Effector memory CD4-positive, alpha-beta T cell (primary cell): ENCODE measurements around the gene ATG7.
"Not testable (repeated sequence)": the region's sequence is repeated elsewhere in the genome, so short reads cannot be mapped to it uniquely, and the experiment has no call there.

Source experiments
- DNase-seq, 3 donors: peaks; one replicate each; pipeline ENCODE4 v3.0.0-alpha.2; 2020
- H3K27ac ChIP-seq: 2 replicates; pipeline ENCODE4 v1.7.0; 2013; ENCODE audit warnings: mild to moderate bottlenecking, low read length, moderate library complexity; ENCODE audit not compliant: insufficient read depth, poor library complexity, severe bottlenecking
- H3K27me3 ChIP-seq: replicated peaks from 2 replicates; pipeline ENCODE4 v1.7.0; 2013; ENCODE audit warnings: mild to moderate bottlenecking, low read length; ENCODE audit not compliant: insufficient read depth, control insufficient read depth, poor library complexity, severe bottlenecking
- H3K36me3 ChIP-seq: 2 replicates; pipeline ENCODE4 v1.7.0; 2013; ENCODE audit warnings: mild to moderate bottlenecking, low read length, moderate library complexity; ENCODE audit not compliant: control insufficient read depth, insufficient read depth
- H3K4me1 ChIP-seq: 2 replicates; pipeline ENCODE4 v1.7.0; 2013; ENCODE audit warnings: low read length, mild to moderate bottlenecking; ENCODE audit not compliant: control insufficient read depth, insufficient read depth, poor library complexity, severe bottlenecking
- H3K4me3 ChIP-seq: 2 replicates; pipeline ENCODE4 v1.7.0; 2013; ENCODE audit warnings: low read length, low read depth, mild to moderate bottlenecking; ENCODE audit not compliant: insufficient read depth, poor library complexity, severe bottlenecking
- H3K9me3 ChIP-seq: 2 replicates; pipeline ENCODE4 v1.7.0; 2013; ENCODE audit warnings: mild to moderate bottlenecking, low read length, moderate library complexity; ENCODE audit not compliant: control insufficient read depth

ATG7 gene

DNA sequence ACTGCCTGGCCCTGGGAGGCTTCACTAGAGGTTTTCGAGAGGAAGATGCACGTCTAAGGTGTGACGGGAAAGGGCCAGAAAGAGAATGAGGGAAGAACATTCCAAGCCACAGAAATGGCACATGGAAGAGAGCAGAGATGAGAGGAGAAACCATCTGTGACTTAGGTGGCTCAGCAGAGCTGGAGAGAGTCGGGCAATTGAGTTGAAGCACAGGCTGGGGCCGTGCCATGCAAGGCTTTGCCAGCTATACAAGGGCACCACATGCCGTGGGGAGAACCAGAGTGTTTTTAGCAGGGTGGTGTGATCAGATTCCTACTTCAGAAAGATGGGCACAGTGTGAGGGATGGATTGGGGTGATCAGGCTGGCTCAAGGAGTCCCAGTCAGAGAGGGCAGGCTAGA, 245.4 kb downstream of the ATG7 start:
- Histone ChIP-seq H3K27ac (no peak overlapping the region), H3K4me3 (no peak overlapping the region), H3K36me3 (no peaks in the 10 kb centered on the region), H3K27me3 (no peaks in the 10 kb centered on the region), H3K9me3 (no peaks in the 10 kb centered on the region), H3K4me1 (no peaks in the 10 kb centered on the region)
- no peak for DNase-seq

DNA sequence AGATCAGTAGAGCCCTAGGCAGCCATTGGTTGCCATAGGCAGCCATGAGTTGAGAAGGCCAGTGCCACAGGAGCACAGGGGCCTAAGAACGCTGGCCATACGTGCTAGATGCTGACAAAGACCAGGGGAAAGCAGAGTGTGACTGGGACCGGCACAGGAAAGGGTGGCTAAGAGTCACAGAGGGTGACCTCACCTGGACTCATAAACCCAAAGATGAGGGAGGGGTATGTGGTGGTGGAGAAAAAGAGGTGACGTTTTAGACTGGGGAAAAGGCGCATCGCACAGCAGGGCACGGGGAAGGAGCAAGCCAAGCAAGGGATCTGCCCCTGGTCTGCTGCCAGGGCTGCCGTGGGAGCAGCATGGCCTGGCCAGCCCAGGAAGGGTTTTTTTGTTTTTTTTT, 249.0 kb downstream of the ATG7 start:
- no peak overlapping the region for H3K4me3 ChIP-seq
- H3K9me3 ChIP-seq: no peaks in the 10 kb centered on the region
- H3K36me3 ChIP-seq: no peaks in the 10 kb centered on the region
- no peaks in the 10 kb centered on the region for H3K27me3 ChIP-seq
- no peak overlapping the region for H3K27ac ChIP-seq
- no peaks in the 10 kb centered on the region for H3K4me1 ChIP-seq
- no peak for DNase-seq

- Histone ChIP-seq H3K36me3 (no peaks in the 10 kb centered on the region), H3K27ac (no peak overlapping the region), H3K4me3 (no peak overlapping the region), H3K27me3 (no peaks in the 10 kb centered on the region), H3K9me3 (no peaks in the 10 kb centered on the region), H3K4me1 (no peaks in the 10 kb centered on the region)
- DNase-seq: no peak
These were observed 250.2 kb downstream of the ATG7 start for GRCh38 chr3:11522398-11522715.

DNA sequence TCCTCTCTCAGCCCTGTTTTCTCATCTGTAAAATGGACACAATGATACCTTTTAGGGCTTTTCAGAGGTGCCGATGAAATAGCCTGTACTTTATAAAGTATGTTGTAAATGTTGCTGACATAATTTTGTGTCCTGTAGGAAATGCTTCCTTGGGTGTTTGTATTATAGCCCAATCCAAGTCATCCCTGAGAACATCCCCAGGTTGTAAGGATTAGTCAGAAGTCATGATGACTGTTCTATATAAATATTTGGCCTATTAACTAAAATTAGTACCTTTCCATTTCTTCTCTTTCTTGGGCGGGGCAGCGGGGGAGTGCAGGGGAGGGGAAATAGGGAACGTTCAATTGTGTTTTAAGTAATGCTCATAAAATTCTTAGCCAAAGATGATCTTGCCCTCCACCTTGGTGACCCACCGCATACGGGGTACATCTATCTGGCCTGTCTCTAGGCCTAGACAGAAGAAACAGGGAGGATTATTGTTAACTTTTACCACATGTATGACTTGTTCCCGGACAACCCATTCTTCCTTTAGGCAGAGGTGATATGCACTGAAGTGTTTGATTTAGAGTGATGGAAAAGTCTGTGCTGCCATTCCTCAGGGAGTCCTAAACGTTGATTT, 250.9 kb downstream of the ATG7 start:
- H3K27me3 ChIP-seq: no peaks in the 10 kb centered on the region
- DNase-seq: no peak
- H3K36me3 ChIP-seq: no peaks in the 10 kb centered on the region
- H3K4me3 ChIP-seq: no peak overlapping the region
- H3K4me1 ChIP-seq: no peaks in the 10 kb centered on the region
- no peaks in the 10 kb centered on the region for H3K9me3 ChIP-seq
- no peak overlapping the region for H3K27ac ChIP-seq

DNA sequence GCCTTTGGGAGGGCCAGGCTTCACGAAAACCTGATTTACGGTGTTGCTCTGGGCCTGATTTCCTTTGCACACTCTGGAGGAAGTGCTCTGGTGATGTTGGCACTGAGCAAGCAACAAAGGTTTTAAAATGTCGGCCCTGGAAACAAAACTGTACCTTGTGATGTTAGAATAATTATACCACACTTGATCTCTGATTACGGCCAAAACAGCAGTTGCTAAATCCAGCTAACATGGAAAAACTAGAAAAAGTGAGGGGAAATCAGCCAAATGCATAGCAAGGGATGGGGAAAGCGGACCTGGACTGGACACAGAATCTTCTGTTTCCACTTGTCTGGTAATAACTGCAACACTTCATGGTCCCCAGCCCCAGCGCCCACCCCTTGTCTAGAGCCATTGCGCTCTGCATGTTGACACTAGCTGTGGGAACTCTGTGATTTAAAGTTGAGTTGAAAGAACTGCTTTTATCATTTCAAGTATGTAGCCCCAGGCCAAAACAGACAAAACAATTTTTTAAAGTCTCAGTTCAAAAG, 251.4 kb downstream of the ATG7 start:
- DNase-seq: no peak

DNA sequence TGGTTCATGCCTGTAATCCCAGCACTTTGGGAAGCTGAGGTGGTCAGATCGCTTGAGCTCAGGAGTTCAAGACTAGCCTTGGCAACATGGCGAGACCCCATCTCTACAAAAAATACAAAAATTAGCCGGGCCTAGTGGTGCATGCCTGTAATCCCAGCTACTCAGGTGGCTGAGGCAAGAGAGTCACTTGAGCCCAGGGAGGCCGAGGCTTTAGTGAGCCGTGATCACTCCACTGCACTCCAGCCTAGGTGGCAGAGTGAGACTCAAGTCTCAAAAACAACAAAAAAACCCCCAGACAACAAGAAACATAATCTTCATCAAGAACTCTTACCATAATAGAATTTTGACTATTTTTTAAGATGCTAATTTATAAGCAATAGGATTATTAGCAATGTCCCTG, 253.9 kb downstream of the ATG7 start:
- not testable (repeated sequence) for H3K4me3 ChIP-seq, H3K36me3 ChIP-seq, H3K27me3 ChIP-seq, H3K4me1 ChIP-seq, H3K27ac ChIP-seq, H3K9me3 ChIP-seq, DNase-seq

More for the DNA sequence above, 251.4 kb downstream of the ATG7 start:
- Histone ChIP-seq H3K36me3 (no peaks in the 10 kb centered on the region), H3K27ac (no peak overlapping the region), H3K27me3 (no peaks in the 10 kb centered on the region), H3K4me1 (no peaks in the 10 kb centered on the region), H3K9me3 (no peaks in the 10 kb centered on the region), H3K4me3 (no peak overlapping the region)

DNA sequence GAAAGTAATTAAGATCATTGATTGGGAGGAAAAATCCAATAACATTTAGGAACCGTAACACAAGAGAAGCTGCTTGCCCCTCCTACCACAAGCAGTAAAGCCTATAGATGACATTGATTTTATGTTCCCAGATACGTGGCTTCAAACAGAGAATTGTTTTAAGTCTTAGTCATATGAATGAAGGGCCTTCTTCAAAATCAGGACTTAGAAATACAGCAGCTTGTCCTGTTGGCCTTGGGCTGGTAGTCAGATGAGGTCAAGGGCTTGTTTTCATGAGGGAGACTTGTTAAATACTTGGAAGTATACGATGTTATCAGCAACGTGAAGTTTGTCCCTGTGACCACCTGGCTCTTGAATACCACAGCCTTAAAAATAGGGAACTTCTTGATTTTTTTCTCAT, 257.1 kb downstream of the ATG7 start:
- H3K4me3 ChIP-seq: no peak overlapping the region
- no peak for DNase-seq
- H3K36me3 ChIP-seq: no peaks in the 10 kb centered on the region
- H3K4me1 ChIP-seq: no peaks in the 10 kb centered on the region
- no peak overlapping the region for H3K27ac ChIP-seq
- H3K9me3 ChIP-seq: no peaks in the 10 kb centered on the region
- H3K27me3 ChIP-seq: no peaks in the 10 kb centered on the region

DNA sequence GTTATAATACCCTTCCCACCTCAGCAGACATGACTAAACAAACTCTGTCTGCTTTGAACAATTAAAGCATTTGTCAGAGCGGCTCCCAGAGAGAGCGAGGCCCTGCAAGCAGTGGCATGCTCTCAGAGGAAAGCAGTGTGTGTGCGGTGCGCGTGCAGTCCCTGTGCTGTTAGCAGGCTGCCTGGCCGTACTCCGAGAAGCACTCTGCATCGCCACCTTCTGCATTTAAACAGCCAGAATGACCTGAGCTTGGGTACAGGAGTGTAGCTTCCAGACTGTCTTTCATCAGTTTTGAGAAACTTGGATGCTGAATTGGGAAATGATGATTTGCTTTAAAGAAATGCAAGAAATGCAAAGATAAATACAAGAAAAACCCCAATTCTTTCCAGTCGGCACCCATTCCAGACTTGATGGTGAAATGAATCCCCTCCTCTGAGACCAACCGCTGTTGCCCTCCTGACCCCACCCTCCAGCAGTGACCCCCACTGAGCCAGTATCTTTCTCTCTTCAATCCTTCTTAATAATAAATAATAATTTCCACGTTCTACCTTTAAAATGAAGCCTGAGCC, 258.0 kb downstream of the ATG7 start:
- no peak overlapping the region for H3K4me3 ChIP-seq
- H3K4me1 ChIP-seq: no peaks in the 10 kb centered on the region
- no peak overlapping the region for H3K27ac ChIP-seq
- no peak for DNase-seq
- no peaks in the 10 kb centered on the region for H3K9me3 ChIP-seq
- H3K36me3 ChIP-seq: no peaks in the 10 kb centered on the region
- H3K27me3 ChIP-seq: no peaks in the 10 kb centered on the region

- Histone ChIP-seq H3K4me3 (no peak overlapping the region), H3K4me1 (no peaks in the 10 kb centered on the region), H3K9me3 (no peaks in the 10 kb centered on the region), H3K36me3 (no peaks in the 10 kb centered on the region), H3K27ac (no peak overlapping the region), H3K27me3 (no peaks in the 10 kb centered on the region)
- no peak for DNase-seq
These were observed 260.8 kb downstream of the ATG7 start for GRCh38 chr3:11532931-11533391.

DNA sequence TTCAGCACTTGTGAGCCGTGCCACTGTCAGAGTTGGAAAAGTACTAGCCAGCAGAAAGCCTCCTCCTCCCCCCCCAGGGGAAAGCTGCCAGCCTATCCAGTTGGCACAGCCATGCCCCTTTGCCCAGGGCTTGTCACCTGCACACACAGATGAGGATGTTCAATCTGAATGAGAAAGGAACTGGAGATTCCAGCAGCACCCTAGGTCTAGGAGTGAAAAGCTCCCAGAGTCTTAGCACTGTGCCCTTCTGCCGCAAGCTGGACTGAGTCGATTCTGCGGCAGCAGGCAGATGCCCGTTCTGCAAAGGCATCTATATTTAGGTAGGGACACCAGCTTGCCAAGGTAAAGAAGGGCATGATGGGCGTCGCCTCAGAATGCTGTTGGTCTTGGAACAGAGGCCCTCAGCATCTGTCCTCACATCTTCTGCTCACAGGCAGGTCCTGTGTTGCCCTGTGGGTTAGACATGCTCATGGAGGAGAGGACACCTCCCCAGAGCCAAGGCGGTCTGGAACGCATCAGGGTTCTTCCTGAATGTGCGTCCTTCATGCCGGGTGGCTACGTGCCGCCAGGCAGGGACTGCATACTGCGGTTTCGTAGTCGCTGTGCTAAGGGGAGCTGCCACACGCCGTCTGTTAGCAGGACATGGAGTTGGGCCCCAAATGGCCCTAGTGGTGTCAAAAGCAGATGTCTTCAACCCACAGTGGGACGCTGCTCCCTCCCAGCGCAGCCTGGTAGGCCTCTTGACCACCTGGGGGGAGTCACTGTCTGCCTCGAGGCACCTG, 262.0 kb downstream of the ATG7 start:
- Histone ChIP-seq H3K4me3 (no peak overlapping the region), H3K27me3 (no peaks in the 10 kb centered on the region), H3K9me3 (no peaks in the 10 kb centered on the region), H3K4me1 (no peaks in the 10 kb centered on the region), H3K27ac (no peak overlapping the region), H3K36me3 (no peaks in the 10 kb centered on the region)
- DNase-seq: no peak
